Heart left ventricle (tissue), 16 donors: Measurements from ENCODE around the gene GALNT14. TPM values are rescaled to one million over a fixed set of nuclear protein-coding genes. Genes with fewer than 3 reads are reported as not detected.
A peak's percentile ranks its signal among the peaks of the same experiment; 100 is the strongest.

Experiments
- ATAC-seq, 4 donors: fragments of 200-7000 bp; cut with Tn5 transposase; one replicate each; pipeline ENCODE4 v1.9.1; 2020 to 2022; ENCODE audit warnings: moderate library complexity in 4 of 4, mild to moderate bottlenecking in 3 of 4, moderate number of reproducible peaks in 1 of 4
- DNase-seq, 5 donors: peaks; one replicate each; pipeline ENCODE4 v3.0.0-alpha.2; 2020
- H3K27ac ChIP-seq, 12 donors: fragments of 200-600 bp; sonication (generic) in 4 of 12; one replicate each; pipeline versions ENCODE4 v1.5.0 to v1.8.0; 2016 to 2022; ENCODE audit warnings: mild to moderate bottlenecking in 2 of 12
- H3K27me3 ChIP-seq, 9 donors: fragments of 200-600 bp; sonication (generic) in 2 of 9; one replicate each; pipeline versions ENCODE4 v1.5.1 to v1.8.0; 2016 to 2022; ENCODE audit warnings: mild to moderate bottlenecking in 3 of 9
- H3K36me3 ChIP-seq, 9 donors: fragments of 200-600 bp; sonication (generic) in 2 of 9; one replicate each; pipeline versions ENCODE4 v1.5.0 to v1.8.0; 2018 to 2022; ENCODE audit warnings: mild to moderate bottlenecking in 2 of 9
- H3K4me1 ChIP-seq, 12 donors: fragments of 200-600 bp; sonication (generic) in 4 of 12; one replicate each; pipeline versions ENCODE4 v1.5.0 to v1.8.0; 2016 to 2022; ENCODE audit warnings: mild to moderate bottlenecking in 3 of 12
- H3K4me3 ChIP-seq, 12 donors: fragments of 200-600 bp; sonication (generic) in 4 of 12; one replicate each; pipeline versions ENCODE4 v1.5.0 to v1.8.0; 2017 to 2022; ENCODE audit warnings: mild to moderate bottlenecking in 9 of 12, moderate library complexity in 4 of 12
- H3K9me3 ChIP-seq, 12 donors: fragments of 200-600 bp; sonication (generic) in 4 of 12; one replicate each; pipeline versions ENCODE4 v1.5.0 to v1.8.0; 2016 to 2022; ENCODE audit warnings: mild to moderate bottlenecking in 1 of 12
- POLR2A ChIP-seq, 2 donors: fragments of 450-650 bp; IDR thresholded peaks; one replicate each; pipeline ENCODE4 v1.6.1; 2017; ENCODE audit warnings: antibody characterized with exemption in 2 of 2, mild to moderate bottlenecking in 2 of 2, moderate library complexity in 2 of 2
- WGBS, 4 donors: extraction: QIAGEN DNeasy Blood & Tissue Kit in 2 of 4; methylation state at CpG; one replicate each; pipeline versions ENCODE4 v1.1.5 to v1.1.7; 2013 to 2018; 5-methylcytosine and 5-hydroxymethylcytosine counted together
- intact Hi-C, 10 donors: fragments of 100-400 bp; cut with DNase I; formaldehyde crosslinking; loops; one replicate each; pipeline versions ENCODE4 v1.11.1 to v1.14.2; 2022
- polyA plus RNA-seq, 2 donors: library from polyadenylated mRNA; stranded (reverse); fragments of 200-250 nt; gene quantifications; one replicate each; pipeline ENCODE4 v1.2.3, GENCODE V29; 2013
- total RNA-seq, 9 donors: library from RNA; depleted of rRNA in 2 of 9; stranded (reverse); fragments of >200 nt in 2 of 9; fragmentation: NEBNext Ultra II Directional in 3 of 9; extraction: Animal tissue kit (Norgen Biotek cat#: 25700) in 3 of 9; gene quantifications; one replicate each; pipeline versions ENCODE4 v1.1.0 to v1.2.4, GENCODE V29; 2016 to 2023
- TF ChIP-seq, protein P1 (sequence below), 12 donors: fragments of 200-600 bp; sonication (generic) in 4 of 12; IDR thresholded peaks; one replicate each; pipeline versions ENCODE4 v1.5.0 to v1.8.0; 2018 to 2022; ENCODE audit warnings: antibody characterized with exemption in 12 of 12, mild to moderate bottlenecking in 5 of 12
- donor health status: ischemic (EF 13 %, LVEDD 7.1; RV severe dilation, severe dysfunction).
- donor health status: healthy with polysubstance abuse.
- donor health status: DM: no; HTN: yes; CAD: no.
- donor health status: DM: no; HTN: no; CAD: no.
- donor health status: ischemic (EF 25% LVEDD 6.9; RV normal size, moderate dysfunction).
- donor health status: ischemic (EF 25% LVEDD 5.7; RV mildly dilated, moderate dysfunction).
- donor health status: healthy.
- donor health status: DM: yes; HTN: yes; CAD: no.
- donor health status: ischemic (EF 35%, LVEDD 5.7; RV mildly dilated, moderate dysfunction).
- donor health status: nonischemic (EF 11% LVEDD 7.7; RV severe dilation, severe dysfunction).
- donor health status: DM: yes; HTN: yes; CAD: no.
- donor health status: PGD.
- donor health status: ischemic (EF 29% LVEDD 5.4; RV normal size, mild dysfunction).
- donor health status: nonischemic (EF 23%, LVEDD 6.1; RV moderate dilation, normal function).

Gene GALNT14
- total and polyA plus RNA-seq, 11 donors, result 0.29 to 2.4 (median 1.0) TPM; not detected in 2

DNA sequence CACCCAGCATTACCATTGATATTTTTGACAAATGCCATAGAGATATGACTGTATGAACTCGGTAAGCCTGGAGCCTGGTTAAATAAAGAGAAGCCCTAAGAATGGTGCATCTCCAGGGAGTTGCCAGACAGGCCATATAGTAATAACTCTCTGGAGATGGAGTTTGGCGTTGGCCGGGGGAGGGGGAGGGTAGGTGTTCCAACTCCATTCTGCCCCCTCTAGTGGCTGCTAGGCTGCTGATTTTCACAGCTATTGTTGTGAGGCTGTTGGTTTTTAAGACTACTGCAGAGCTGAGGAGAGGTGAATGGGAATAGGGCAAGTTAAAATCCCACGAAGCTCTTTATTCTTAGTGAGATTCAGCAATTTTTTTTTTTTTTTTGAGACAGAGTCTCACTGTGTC lies 99.9 kb downstream of the GALNT14 start:
- WGBS, 4 donors, result 71 to 81% (median 77%) methylated on average over 4 of the region's 4 CpGs

DNA sequence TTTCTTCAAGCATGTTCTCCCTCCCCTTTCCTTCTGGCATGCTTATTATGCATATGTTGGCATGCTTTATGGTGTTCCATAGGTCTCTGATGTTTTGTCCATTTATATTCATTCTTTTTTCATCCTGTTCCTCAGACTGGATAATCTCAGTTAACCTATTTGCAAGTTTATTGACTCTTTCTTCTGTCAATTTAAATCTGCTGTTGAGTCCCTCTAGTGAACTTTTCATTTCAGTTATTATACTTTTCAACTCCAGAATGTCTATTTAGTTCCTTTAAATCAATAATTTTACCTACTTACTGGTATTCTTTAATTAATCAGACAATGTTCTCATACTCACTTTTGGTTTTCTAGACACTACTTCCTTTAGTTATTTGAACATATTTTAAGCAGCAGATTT lies 101.2 kb downstream of the GALNT14 start:
- DNase-seq (no peak), ATAC-seq (no peak)
- Histone ChIP-seq H3K27me3 (no peaks in the 10 kb centered on the region), H3K27ac (no peak overlapping the region), H3K9me3 (peaks cover 0 to 36% (median 17%) of the 10 kb centered on the region in 12 donors), H3K4me1 (peaks cover 0 to 5% (median 0%) of the 10 kb centered on the region in 12 donors), H3K4me3 (no peak overlapping the region), H3K36me3 (no peaks in the 10 kb centered on the region)
- intact Hi-C loops, result no loop called here
- TF ChIP-seq, protein P1, sequence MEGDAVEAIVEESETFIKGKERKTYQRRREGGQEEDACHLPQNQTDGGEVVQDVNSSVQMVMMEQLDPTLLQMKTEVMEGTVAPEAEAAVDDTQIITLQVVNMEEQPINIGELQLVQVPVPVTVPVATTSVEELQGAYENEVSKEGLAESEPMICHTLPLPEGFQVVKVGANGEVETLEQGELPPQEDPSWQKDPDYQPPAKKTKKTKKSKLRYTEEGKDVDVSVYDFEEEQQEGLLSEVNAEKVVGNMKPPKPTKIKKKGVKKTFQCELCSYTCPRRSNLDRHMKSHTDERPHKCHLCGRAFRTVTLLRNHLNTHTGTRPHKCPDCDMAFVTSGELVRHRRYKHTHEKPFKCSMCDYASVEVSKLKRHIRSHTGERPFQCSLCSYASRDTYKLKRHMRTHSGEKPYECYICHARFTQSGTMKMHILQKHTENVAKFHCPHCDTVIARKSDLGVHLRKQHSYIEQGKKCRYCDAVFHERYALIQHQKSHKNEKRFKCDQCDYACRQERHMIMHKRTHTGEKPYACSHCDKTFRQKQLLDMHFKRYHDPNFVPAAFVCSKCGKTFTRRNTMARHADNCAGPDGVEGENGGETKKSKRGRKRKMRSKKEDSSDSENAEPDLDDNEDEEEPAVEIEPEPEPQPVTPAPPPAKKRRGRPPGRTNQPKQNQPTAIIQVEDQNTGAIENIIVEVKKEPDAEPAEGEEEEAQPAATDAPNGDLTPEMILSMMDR (IDR thresholded peaks at IDR 0.05), result no peak
- TF ChIP-seq POLR2A (IDR thresholded peaks at IDR 0.05), result no peak

More for the DNA sequence above, 99.9 kb downstream of the GALNT14 start:
- H3K27me3 ChIP-seq, result no peaks in the 10 kb centered on the region
- H3K9me3 ChIP-seq, result peaks cover 0 to 36% (median 17%) of the 10 kb centered on the region in 12 donors
- H3K4me1 ChIP-seq, result no peaks in the 10 kb centered on the region
- no peak overlapping the region for H3K4me3 ChIP-seq
- no peaks in the 10 kb centered on the region for H3K36me3 ChIP-seq
- no peak for TF ChIP-seq POLR2A (IDR thresholded peaks at IDR 0.05)
- TF ChIP-seq, protein P1 (IDR thresholded peaks at IDR 0.05), result no peak
- intact Hi-C loops, result no loop called here
- no peak for ATAC-seq
- no peak overlapping the region for H3K27ac ChIP-seq
- DNase-seq, result no peak

DNA sequence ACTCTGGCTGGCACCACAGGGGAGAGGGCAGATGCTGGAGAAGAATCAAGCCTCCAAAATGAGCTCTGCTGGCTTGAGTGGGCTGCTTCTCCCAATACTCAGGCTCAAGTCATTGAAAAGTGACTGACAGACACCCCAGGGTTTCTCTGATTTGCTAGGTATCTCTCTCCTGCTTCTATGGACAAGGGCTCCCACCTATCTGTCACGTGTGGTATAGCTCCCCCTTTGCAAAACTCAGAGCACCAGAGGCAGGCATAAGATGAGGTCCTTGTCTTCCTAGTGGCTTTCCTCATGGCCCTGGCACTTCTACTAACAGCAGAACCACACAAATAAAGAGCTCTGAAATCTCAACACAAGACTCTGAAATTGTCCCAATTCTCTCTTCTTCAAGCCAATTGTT lies 105.2 kb downstream of the GALNT14 start:
- no peak for ATAC-seq

DNA sequence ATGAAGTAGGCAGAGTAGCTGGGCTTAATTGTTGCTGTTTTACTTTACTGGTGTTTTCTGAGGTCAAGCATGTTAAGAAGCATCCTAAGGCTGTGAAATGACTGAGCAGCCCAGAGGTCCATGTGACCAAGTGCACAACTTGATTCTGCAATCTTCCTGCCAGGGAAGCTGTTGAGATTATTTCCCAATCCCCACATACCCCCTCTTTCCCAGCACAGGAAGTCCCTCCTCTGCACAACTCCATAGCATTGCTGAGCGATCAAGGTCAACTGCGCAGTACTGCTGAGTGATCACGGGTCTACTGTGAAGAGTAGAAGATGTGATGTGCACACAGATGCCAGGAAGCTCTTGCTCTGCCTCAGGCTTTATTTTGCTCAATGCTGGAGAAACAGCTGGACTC lies 105.8 kb downstream of the GALNT14 start:
- Histone ChIP-seq H3K9me3 (peaks cover 0 to 25% (median 15%) of the 10 kb centered on the region in 12 donors), H3K27me3 (peaks cover 0 to 5% (median 0%) of the 10 kb centered on the region in 9 donors), H3K4me3 (no peak overlapping the region), H3K36me3 (no peaks in the 10 kb centered on the region), H3K27ac (no peak overlapping the region), H3K4me1 (peaks cover 0 to 9% (median 0%) of the 10 kb centered on the region in 12 donors)
- TF ChIP-seq, protein P1 (IDR thresholded peaks at IDR 0.05), result no peak
- TF ChIP-seq POLR2A (IDR thresholded peaks at IDR 0.05), result no peak
- WGBS, 4 donors, result 63 to 89% (median 84%) methylated on average over 3 of the region's 3 CpGs
- DNase-seq, result no peak
- intact Hi-C loops, result no loop called here
- peak in 1 of 4 donors; percentile 77 for ATAC-seq

More for the DNA sequence above, 105.2 kb downstream of the GALNT14 start:
- WGBS, 4 donors, result 27 to 42% (median 32%) methylated on average over 1 of the region's 1 CpG
- Histone ChIP-seq H3K27ac (no peak overlapping the region), H3K4me1 (peaks cover 0 to 9% (median 0%) of the 10 kb centered on the region in 12 donors), H3K36me3 (no peaks in the 10 kb centered on the region), H3K4me3 (no peak overlapping the region), H3K9me3 (peaks cover 0 to 31% (median 17%) of the 10 kb centered on the region in 12 donors), H3K27me3 (peaks cover 0 to 5% (median 0%) of the 10 kb centered on the region in 9 donors)
- intact Hi-C loops, result no loop called here
- no peak for DNase-seq
- TF ChIP-seq, protein P1 (IDR thresholded peaks at IDR 0.05), result no peak
- TF ChIP-seq POLR2A (IDR thresholded peaks at IDR 0.05), result no peak
